ENCODE results near the gene COX7A1.
"Not testable (repeated sequence)": the region's sequence is repeated elsewhere in the genome, so short reads cannot be mapped to it uniquely, and the experiment has no call there.

The COX7A1 gene

DNA sequence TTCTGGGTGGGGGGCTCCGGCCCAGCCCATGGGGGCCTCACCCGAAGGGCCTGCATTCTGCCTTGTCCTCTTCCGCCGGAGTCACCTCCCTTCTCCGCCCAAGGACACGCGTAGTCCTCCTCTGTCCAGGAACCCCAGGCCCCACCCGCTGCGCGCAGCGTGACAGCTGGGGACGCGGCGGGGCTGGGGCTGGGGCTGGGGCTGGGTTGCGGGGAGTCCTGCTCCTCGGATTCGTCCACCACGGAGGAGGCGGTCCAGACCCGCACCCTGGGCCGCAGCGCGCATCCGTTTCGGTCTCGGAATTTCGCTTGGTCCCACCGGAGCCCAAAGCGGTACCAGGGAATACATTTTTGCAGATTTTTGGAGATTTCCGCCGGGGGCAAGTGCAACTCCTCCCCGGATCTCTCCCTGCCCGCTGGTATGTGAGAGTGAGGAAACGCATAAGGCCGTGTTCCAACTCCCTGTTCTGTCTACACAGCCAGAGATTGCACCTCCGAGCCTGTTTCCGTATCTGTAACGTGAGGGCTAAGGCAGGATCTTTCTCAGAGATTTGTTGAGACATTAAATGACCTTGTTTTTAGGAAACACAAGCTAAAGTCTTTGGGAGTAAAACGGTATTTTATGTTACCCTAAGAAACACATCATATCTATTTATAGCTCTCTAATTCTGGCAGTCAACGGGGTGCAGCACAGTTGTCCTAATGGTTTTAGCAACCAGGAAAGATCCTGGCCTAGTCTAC, at the start of gene COX7A1:
TSS of gene COX7A1 (minus strand) at position 96 of the 740 bp plus-strand sequence. CDS start at position 56, 40 bp downstream.
- peak in 1 of 3 donors; percentile 20 for DNase-seq

DNA sequence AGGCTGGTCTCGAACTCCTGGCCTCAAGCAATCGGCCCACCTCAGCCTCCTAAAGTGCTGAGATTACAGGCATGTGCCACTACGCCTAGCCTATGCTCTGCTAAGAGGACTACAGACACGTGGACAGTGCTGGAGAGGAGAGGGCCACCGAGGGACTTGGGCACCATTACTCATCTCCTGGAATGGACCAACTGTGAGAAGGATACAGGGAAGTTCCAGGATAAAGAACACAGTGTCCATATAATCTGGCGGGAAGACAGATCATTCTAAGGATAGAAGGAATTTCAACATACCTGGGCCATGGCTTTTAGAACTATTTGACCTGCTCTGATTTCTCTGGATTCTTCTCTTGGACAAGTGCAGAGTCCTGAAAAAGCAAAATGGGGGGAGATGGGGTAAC, 49.4 kb upstream of the COX7A1 start:
- no peak for DNase-seq

DNA sequence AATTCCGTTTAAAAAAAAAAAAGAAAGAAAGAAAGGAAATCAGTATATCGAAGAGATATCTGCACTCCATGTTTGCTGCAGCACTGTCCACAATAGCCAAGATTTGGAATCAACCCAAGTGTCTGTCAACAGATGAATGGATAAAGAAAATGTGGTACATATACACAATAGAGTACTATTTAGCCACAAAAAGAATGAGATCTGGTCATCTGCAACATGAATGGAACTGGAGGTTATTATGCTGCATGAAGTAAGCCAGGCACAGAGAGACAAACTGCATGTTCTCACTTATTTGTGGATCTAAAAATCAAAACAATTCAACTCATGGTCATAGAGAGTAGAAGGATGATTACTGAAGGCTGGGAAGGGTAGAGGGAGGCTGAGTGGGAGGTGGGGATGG, 45.9 kb upstream of the COX7A1 start:
- no peak for DNase-seq

DNA sequence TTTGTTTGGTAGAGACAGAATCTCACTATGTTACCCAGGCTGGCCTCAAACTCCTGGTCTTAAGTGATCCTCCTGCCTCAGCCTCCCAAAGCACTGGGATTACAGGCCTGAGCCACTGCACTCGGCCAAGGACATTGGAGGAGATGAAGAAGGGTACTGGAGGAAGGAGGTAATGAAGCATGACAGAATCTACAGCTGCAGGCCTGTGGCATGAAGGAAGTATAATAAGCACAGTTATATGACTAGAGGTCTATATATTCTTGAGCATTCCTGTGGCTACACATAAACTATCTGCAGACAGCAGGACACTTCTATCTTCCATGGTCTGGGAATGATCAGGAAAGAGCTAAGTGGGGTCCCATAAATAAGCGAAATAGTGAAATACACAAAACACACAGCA, 44.0 kb upstream of the COX7A1 start:
- no peak for DNase-seq

DNA sequence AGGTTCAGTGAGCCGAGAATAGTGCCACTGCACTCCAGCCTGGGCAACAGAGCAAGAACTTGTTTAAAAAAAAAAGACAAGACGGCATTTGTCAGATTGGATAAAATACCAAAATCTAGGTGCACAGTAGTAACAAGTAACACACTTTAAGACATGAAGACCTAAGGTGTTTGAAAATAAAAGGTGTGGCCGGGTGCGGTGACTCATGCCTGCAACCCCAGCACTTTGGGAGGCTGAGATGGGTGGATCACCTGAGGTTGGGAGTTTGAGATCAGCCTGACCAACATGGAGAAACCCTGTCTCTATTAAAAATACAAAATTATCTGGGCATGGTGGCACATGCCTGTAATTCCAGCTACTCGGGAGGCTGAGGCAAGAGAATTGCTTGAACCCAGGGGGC, 34.5 kb upstream of the COX7A1 start:
- not testable (repeated sequence) for DNase-seq

DNA sequence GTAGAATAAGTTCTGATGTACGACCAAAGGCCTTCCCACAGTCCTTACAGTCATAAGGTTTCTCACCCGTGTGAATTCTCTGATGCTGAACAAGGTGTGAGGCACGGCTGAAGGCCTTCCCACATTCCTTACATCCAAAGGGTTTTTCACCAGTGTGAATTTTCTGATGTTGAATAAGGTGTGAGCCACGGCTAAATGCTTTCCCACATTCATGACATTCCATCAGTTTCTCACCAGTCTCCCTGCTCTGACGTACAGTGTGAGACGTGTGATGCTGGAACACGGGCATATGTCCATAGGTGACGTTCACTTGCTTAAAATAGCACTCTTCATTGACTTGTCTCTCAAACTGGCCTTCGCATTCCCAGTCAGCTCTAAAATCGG, 31.0 kb upstream of the COX7A1 start:
- DNase-seq: no peak

DNA sequence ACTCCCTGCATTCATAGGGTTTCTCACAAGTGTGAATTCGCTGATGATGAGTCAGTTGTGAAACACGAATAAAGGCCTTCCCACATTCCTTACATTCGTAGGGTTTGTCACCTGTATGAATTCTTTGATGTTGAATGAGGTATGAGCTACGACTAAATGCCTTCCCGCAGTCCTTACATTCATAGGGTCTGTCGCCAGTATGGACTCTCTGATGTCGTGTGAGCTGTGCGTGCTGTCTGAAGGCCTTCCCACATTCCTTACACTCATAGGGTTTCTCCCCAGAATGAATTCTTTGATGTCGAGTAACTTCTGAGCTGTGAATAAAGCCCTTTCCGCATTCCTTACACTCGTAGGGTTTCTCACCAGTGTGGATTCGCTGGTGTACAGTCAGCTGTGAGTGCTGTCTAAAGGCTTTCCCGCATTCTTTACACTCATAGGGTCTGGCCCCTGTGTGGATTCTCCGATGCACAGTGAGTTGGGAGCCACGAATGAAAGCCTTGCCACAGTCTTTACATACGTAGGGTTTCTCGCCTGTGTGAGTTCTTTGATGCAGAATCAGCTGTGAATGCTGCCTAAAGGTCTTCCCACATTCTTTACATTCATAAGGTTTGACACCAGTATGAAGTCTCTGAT, 30.5 kb upstream of the COX7A1 start:
- DNase-seq: no peak

DNA sequence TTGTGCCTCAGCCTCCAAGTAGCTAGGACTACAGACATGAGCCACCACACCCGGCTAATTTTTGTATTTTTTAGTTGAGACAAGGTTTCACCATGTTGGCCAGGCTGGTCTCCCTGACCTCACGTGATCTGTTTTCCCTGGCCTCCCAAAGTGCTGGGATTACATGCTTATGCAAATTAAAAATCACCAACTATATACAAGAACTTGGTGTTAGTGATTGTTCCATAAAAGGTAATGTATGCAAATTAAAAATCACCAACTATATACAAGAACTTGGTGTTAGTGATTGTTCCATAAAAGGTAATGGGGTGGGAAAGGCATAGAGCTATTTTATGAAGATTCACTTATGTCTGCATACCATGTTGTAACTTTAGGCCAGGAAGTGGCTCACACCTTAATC, 26.8 kb upstream of the COX7A1 start:
- DNase-seq: not testable (repeated sequence)

DNA sequence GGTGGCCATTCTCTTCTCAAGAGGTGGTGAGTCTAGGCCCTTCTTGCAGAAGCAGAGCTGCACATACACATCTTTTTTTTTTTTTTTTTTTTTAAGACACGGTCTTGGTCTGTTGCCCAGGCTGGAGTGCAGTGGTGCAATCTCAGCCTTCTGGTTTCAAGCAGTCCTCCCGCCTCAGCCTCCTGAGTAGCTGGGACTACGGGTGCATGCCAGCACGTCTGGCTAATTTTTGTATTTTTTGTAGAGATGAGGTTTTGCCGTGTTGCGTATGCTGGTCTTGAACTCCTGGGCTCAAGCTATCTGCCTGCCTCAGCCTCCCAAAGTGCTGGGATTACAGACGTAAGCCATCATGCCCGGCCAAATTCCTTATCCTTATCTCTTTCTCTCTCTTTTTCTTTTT, 21.6 kb upstream of the COX7A1 start:
- DNase-seq: not testable (repeated sequence)

DNA sequence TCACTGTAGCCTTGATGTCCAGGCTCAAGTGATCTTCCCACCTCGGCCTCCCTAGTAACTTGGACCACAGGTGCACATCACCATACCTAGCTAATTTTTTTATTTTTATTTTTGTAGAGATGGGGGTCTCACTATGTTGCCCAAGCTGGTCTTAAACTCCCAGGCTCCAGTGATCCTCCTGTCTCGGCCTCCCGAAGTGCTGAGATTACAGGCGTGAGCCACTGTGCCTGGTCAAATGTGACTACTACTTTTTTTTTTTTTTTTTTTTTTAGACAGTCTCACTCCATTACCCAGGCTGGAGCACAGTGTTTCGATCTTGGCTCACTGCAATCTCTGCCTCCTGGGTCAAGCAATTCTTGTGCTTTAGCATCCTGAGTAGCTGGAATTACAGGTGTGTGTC, 20.6 kb upstream of the COX7A1 start:
- DNase-seq: no peak

DNA sequence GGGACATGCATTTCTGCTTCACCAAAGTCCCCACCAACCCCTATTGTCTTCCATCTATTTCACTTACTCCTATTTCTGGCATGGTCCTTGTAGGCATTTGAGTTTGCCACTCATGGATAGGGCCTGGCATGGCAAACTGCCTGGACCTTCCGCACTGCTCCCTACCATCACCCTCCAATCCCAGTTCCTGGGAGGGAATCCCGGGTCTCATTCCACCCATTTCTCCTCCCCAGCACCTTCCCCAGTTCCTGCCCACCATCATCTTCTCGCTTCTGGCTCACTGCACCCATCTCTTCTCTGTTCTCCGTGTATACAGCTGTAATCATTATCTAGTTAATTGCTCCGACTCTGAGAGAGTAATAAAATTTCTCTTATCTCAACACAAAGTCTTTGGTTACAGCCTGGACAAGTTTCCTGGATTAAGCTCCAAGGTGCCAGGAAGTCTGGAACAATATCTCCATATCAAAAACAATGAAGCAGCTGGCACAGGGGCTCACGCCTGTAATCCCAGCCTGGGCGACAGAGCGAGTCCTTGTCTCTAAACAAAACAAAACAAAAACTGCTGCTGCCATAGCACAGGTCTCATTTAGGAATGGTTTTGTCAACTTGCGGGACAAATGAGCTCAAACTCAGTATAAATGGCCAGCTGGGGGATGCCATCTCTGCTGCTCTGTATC, 17.0 kb upstream of the COX7A1 start:
- DNase-seq: no peak

DNA sequence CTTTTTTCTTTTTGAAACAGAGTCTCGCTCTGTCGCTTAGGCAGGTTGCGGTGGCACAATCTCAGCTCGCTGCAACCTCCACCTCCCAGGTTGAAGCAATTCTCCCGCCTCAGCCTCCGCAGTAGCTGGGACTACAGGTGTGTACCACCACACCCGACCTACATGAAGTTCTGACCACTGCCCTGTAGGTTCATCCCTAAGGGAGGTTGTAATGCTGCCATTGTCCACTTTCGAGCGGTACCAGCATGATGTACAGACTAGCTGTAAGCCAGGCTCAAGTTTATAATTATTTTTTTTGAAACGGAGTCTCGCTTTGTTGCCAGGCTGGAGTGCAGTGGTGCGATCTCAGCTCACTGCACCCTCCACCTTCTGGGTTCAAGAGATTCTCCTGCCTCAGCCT, 11.6 kb upstream of the COX7A1 start:
- no peak for DNase-seq

DNA sequence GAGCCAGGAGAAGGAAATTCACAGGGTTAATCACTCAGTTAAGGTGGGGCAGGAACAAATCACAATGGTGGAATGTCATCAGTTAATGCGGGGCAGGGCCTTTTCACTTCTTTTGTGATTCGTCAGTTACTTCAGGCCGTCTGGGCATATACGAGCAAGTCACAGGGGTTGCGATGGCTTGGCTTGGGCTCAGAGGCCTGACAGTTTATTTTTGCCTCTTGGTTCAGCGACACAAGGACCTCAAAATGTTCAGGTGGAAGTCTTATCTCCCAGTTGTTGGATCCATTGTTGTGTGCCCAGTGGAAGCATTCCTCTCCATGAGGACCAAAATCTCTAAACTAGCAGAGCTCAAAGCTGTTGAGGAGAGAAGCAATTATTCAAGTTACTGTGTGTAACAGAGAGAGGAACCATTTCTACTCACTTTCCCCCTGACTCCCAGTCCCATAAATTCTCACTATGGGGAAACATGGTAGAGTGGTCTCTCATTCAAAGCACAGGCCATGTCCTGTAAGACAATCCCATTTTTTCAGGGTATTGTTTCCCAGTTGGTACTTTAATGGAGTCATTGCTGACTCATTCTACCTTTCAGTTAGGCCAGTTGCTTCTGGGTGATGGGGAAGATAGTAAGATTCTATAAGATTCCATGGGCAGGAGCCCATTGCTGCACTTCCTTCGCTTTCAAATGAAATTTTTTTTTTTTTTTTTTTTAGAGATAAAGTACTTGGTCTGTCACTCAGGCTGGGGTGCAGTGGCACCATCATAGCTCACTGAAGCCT, 8.8 kb upstream of the COX7A1 start:
- no peak for DNase-seq

DNA sequence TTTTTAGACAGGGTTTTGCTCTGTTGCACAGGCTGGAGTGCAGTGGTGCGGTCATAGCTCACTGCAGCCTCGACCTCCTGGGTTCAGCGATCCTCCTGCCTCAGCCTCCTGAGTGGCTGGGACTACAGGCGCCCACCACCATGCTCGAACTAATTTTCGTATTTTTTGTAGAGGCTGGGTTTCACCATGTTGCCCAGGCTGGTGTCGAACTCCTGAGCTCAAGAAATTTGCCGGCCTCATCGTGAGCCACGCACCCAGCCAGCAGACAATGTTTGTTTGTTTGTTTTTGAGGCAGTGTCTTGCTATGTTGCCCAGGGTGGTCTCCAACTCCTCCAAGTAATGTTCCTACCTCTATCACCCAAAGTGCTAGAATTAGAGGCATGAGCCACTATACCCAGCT, 879 bp upstream of the COX7A1 start:
- DNase-seq: no peak

DNA sequence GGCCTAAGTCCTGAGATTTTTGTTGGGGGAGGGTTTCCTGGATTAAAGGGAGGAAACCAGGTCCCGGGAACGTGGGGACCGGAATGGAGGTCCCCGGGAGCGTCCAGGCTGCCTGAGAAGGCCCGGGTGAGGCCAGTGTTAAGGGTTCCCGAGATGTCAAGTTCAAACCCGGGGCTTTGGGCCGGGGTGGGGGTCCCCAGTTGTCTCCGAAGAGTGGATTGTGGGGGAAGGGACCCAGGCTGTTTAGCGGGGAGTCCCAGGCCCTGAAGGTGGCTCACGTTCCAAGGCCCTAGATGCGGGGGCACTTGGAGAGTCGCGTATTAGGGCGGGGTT, 262 bp downstream of the COX7A1 start:
- no peak for DNase-seq

DNA sequence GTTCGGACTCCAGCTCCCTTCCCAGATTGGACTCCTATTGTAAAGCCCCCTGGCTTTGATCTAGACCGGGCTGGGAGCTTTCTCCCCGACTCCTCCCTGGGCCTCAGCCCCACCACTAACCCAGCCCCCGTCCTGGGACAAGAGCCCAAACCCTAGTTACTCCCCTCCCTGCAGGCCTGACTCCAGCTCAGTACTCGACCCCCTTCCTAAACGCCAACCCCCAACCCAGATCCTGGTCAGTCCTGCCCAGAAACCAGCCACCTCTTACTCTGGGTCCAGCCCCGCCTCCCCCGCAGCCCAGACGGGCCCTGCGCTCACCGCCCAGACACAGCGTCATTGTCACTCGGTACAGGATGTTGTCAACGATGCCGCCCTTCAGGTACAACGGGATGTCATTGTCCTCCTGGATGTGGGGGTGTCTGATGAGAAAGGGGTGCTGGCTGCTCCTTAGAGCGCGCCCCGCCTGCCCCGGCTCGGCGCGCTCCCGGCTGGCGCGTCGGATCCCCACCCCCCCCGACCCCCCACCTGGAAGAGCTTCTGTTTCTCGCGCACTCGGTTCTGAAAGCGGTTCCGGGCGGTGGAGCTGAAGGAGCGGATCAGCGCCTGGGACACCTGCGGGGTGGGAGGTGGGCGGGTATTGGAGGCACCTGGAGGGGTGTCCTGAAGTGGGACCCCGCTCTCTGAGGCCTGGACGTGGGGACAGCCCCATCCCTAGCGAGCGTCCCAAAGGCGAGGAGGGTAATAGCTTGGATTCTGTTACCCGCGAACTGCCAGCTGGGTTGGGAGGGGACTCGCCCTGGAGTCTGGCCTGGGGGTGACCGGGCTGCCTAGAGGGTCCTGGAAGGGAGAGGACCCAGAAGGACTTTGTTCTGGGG, 866 bp downstream of the COX7A1 start:
- no peak for DNase-seq

DNA sequence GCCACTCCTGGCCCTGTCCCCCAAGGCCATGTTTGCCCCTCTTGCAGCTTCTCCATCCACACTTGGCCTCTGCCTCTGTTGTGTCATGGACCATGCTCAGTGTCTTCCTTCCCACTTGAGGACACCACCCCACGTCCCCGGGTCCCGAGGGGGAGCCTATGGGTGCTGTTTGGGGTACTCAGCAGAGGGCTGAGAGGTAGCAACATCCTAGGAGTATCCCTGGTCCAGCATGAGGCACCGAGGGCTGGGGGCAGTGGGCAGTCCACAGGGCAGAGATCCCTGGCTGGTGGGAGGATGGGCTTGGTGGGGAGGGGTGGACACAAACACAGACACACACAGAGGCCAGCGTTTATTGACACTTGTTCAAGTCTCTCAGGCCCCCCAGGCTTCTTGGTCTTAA, 1.7 kb downstream of the COX7A1 start:
- no peak for DNase-seq

DNA sequence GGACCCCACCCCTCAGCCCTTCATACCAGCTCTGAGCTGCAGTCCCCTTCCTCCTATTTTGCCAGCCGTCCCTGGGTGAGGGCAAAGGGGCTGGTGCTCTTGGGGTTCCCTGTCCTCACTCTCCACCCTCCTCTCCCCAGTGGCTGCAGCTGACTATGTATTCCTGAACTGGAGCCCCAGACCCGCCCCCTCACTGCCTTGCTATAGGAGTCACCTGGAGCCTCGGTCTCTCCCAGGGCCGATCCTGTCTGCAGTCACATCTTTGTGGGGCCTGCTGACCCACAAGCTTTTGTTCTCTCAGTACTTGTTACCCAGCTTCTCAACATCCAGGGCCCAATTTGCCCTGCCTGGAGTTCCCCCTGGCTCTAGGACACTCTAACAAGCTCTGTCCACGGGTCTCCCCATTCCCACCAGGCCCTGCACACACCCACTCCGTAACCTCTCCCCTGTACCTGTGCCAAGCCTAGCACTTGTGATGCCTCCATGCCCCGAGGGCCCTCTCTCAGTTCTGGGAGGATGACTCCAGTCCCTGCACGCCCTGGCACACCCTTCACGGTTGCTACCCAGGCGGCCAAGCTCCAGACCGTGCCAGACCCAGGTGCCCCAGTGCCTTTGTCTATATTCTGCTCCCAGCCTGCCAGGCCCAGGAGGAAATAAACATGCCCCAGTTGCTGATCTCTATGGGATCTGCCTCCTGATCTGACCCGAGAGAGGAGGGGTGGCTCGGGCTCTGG, 2.4 kb downstream of the COX7A1 start:
- no peak for DNase-seq

DNA sequence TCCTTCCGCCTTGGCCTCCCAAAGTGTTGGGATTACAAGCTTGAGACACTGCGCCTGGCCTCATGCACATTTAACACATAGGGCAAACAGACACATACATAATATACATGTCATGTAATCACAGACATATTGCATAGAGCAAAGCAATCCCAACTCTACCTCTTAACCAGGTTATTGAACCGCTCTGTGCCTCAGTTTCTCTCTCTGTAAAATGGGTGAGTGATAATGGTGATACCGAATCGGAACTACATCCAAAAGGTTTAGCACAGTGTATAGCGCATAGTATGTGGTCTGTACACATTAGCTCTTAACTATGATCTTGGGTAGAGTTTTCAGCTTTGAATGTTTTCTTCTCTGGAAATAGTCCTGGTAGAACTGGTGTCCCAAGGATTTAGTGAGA, 7.6 kb downstream of the COX7A1 start:
- DNase-seq: no peak

DNA sequence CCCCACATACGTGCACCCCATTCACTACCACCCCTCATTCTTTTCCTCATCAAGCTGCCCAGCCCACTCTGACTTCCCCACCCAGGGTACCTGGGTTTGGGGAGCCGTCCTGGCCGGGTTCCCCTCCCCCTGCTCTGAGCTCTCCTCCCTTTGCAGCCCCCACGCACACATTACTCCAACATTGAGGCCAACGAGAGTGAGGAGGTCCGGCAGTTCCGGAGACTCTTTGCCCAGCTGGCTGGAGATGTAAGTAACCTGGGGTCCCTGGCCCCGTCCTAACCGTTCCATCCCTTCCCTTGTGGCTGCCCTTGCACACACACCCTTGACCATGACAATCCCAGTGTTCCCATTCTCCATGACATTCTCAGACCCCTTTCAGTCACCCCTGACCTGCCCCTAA, 9.8 kb downstream of the COX7A1 start:
- no peak for DNase-seq

DNA sequence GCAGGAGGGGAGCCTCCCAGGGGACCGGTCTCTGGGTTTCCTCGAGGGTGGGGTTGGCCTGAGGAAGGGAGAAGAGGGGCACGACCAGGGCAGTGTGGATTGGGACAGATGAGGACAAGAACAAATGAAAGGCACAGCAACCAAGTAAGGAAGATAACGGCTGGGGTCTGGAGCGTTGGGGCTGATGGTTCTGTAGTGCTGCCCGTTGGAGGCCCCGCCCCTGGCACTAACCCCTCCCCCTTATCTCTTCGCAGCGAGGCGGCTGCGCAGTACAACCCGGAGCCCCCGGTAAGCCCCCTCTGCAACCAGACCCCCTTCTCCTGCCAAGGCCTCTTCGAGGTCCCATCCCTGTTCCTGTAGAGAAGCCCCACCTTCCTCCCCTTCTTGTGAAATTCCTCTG, 10.2 kb downstream of the COX7A1 start:
- no peak for DNase-seq
